ENCODE results near the gene SLC35D1.

Gene SLC35D1

GRCh38 chr1:66999640-67000400 lies 54.1 kb downstream of the SLC35D1 start:
- no peak overlapping the region for H3K4me3 ChIP-seq (ENCODE audit: low read depth, low read length)
- DNase-seq (ENCODE audit: low read depth): no peak
- TF ChIP-seq CTCF (IDR thresholded peaks at IDR 0.05; ENCODE audit: low read depth, low read length, missing control alignments): no peak

GRCh38 chr1:66998972-66999371 lies 55.0 kb downstream of the SLC35D1 start:
- DNase-seq (ENCODE audit: low read depth): no peak
- no peak overlapping the region for H3K4me3 ChIP-seq (ENCODE audit: low read depth, low read length)
- no peak for TF ChIP-seq CTCF (IDR thresholded peaks at IDR 0.05; ENCODE audit: low read depth, low read length, missing control alignments)

GRCh38 chr1:66996018-66996682 lies 57.8 kb downstream of the SLC35D1 start:
- DNase-seq (ENCODE audit: low read depth): peak; percentile 53

GRCh38 chr1:66993076-66993475 lies 60.9 kb downstream of the SLC35D1 start:
- H3K4me3 ChIP-seq (ENCODE audit: low read depth, low read length): no peak overlapping the region
- no peak for DNase-seq (ENCODE audit: low read depth)
- TF ChIP-seq CTCF (IDR thresholded peaks at IDR 0.05; ENCODE audit: low read depth, low read length, missing control alignments): no peak

More at GRCh38 chr1:66996018-66996682, 57.8 kb downstream of the SLC35D1 start:
- TF ChIP-seq CTCF (IDR thresholded peaks at IDR 0.05; ENCODE audit: low read depth, low read length, missing control alignments): peak; percentile 79
- no peak overlapping the region for H3K4me3 ChIP-seq (ENCODE audit: low read depth, low read length)

- no peak for DNase-seq (ENCODE audit: low read depth)
- H3K4me3 ChIP-seq (ENCODE audit: low read depth, low read length): no peak overlapping the region
- no peak for TF ChIP-seq CTCF (IDR thresholded peaks at IDR 0.05; ENCODE audit: low read depth, low read length, missing control alignments)
These were observed 68.1 kb downstream of the SLC35D1 start for GRCh38 chr1:66985835-66986234.

GRCh38 chr1:66984491-66984890 lies 69.5 kb downstream of the SLC35D1 start:
- DNase-seq (ENCODE audit: low read depth): peak; percentile 41
- TF ChIP-seq CTCF (IDR thresholded peaks at IDR 0.05; ENCODE audit: low read depth, low read length, missing control alignments): no peak

More at GRCh38 chr1:66984491-66984890, 69.5 kb downstream of the SLC35D1 start:
- no peak overlapping the region for H3K4me3 ChIP-seq (ENCODE audit: low read depth, low read length)
